Stimulated activated CD8-positive, alpha-beta memory T cell treated with anti-CD3 and anti-CD28 coated beads, Interleukin-7, amount 100 ng/mL, for 24 hours (primary cell): ENCODE data around the gene SLC35F3.
"Not testable (repeated sequence)": the region's sequence is repeated elsewhere in the genome, so short reads cannot be mapped to it uniquely, and the experiment has no call there.

Source experiments
- DNase-seq: peaks from one replicate; pipeline ENCODE4 v3.0.0-alpha.2; 2020; ENCODE audit warnings: low read depth

Gene SLC35F3

DNA sequence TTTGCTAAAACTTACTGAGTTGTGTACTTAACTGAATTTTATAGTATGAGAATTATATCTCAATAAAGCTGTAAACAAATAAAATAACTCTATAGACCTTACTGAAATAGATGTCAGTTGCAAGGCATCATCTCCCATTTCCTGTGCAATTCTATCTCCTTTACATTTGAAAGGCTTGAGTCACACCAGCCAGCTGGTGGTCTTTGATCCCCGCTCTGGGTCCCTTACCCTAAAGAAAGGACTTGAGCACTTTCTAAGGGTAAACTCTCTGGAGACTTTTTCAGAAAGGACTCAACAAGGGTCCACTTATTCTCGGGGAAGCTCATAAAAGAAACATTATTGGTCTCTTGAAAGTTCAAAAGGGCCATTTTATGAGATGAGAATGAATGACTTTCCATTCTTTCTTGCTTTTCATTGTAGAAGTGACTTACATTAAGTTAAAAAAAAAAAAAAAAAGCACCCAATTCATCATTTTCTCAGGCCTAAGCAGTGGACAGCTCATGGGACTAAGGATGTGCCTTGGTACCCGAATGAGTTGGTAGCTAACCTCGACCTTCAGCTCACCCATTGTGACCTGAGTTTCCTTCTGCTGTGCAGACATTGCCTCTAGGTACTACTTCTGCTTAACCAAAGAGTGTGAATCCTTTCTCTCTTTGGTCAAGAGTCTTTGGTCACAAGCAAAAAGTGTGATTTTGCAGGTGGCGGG lies 321.8 kb downstream of the SLC35F3 start:
- no peak for DNase-seq

DNA sequence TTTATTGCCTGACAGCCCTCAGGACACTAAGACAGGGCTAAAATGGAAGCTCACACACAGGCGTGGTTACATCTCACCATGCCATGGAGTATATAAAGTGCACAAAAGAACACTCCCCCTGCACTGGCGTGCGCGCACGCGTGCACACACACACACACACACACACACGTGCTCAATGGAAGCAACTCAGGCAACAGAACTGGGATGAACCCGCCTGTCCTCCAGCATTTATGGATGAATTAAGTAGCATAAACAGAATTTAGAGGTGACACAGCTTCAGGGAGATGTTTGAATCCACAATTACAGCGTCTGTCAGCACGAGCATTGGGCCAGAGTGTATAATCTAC lies 322.3 kb downstream of the SLC35F3 start:
- no peak for DNase-seq

DNA sequence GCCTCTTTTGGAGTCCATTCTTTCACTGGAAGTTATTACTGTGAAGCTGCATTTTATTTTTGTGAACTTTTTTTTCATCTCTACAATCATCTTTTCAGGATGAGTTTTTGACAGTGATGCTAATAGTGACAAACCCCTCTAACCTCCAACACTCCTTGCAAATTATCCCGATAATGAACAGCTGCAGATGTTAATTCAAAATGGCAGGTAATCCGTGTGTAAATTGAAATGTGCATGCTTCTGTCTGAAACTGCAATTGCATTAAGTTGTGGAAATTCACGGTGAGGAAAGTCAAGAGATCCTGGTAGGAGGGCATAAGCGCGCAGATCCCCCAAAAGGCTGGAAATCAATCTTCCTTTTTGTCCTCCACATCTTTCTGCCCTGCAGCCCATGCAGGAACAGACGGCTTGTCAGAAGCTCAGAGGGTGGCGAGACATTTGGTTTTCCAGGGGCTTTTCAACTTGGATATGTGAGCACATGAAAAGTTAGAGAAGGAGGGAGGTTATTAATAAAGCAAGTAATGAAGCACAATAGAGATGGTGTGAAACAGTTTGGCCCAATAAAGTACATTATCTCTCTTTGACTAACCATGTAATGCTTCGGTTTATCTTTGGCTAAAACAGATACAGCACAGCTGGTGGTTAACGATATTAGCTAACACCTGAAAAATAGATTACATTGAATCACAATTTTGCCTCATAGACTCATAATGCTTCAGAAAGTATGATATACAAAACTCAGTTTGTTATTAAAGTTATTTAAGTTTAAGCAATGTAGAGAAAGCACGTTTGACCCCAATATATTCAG lies 325.3 kb downstream of the SLC35F3 start:
- no peak for DNase-seq

DNA sequence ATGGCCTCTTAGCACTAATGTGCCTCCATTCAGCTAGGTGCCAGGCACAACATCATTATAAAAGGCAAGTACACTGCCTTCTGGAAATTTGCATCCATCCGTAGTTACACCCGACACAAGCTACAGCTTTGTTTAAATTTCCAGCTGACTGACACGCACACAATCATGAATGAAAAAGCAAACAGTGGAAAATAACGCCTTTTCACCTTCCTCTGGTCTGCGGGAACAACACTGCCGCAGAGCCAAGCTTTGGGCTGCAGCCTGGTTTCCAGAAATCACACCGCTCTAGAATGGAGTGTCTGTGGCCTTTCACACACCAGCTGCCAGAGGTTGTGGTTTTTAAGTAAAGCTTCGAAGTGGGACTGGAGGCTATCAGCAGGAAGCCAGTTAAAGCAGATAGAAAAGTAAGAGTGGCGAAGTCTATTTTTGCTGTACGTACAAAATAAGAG lies 326.0 kb downstream of the SLC35F3 start:
- DNase-seq = no peak

DNA sequence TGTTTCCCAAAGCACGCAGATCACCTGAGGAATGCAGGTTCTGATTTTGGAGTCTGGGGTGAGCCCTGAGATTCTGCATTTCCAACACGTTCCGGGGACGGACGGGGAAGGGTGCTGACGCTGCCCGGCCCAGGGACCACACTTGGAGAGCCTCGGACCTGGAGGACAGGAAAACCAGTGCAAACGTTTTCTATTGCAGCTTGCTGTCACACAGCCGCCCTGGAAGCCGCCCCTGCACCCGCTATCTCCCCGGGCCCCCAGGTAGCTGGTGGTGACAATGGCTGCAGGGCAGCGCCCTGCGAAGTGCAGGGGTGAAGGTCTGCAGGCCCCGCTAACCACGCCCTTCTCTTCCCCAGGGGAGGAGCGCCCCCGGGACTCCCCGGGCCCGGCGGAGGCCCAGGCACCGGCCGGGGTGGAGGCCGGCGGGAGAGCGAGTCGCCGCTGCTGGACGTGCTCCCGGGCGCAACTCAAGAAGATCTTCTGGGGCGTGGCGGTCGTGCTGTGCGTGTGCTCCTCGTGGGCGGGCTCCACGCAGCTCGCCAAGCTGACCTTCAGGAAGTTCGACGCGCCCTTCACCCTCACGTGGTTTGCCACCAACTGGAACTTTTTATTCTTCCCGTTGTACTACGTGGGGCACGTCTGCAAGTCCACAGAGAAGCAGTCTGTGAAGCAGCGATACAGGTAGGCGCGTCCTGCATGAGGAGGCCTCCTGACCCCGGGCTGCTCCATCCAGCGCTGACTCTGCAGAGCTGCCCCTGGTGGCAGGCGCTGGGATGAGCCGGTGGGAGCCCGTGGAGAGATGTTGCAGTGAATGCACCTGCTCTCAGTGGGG lies 326.8 kb downstream of the SLC35F3 start:
- DNase-seq = no peak

DNA sequence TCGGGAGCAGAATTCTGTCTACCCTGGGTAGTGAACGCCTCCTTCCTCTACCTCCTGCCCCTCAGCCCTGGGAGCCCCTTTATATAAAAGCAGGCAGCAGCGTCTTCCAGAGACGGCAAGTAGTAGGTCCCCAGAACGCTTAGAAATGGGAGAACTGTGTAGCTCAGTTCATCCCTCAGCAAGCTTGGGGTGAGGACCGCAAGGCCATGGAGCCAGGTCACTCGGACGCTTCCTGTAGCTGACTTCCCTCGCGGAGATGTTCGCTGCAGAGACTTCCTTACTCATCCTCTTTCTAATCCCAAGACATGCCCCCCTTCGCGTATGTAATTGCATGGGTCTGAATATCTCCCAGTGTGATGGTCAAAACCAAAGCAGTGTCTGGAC lies 327.4 kb downstream of the SLC35F3 start:
- DNase-seq = no peak

DNA sequence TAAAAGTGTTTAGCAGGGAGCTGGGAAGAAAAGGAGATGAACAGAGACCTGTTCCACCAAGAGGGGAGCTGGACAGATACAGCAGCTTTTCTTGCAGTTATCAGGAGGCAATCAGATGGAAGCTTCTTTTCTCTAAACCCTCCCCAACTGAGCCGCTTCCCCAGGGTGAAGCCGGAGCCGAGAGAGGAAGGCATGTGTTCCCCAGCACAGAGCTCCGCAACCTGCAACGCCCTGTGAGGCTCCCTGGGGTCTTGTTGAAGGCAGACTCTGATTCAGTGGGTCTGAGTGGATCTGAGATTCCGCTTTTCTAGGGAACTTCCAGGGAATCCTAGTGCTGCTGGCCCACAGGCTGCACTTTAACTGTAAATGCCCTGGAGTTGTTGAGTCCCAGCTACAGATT lies 329.7 kb downstream of the SLC35F3 start:
- no peak for DNase-seq

DNA sequence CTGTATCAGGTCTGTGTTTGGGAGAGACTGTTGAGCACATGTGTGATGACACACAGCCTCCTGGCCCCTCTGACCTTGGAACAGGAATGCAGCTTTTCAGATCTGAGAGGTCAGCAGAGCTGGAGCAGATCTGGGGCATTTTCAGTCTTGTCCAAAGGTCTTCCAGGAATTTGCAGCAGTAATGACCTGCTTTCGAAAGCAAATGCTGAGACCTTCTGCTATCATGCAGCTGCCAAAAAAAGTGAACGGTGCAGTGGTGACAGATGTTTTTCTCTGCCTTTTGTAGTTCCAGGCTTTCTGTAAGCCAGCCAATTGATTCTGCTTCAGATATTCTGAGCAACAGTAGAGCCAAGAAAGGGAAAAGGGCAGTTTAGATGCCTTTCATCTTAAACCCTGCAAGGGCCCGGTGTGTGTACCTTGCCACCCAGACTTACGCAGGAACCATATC lies 331.0 kb downstream of the SLC35F3 start:
- no peak for DNase-seq

DNA sequence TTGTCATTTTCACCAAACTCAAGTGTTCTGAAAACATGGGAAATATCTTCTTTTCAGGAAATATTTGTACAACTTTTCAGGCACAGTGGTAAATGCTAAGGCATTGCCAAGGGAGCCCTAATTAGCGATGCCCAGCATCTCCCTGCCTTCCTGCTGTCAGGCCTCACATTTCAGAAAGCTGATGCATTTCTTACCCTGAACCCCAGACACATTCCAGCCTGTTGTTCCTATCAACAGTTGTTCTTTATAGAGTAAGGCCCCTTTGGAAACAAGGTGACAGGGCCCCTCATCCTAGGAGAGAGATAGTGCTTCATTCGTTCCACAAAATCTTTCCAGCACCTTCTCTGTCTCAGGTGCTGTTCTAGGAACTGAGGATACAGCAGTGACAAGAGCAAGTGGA lies 332.9 kb downstream of the SLC35F3 start:
- DNase-seq = no peak

DNA sequence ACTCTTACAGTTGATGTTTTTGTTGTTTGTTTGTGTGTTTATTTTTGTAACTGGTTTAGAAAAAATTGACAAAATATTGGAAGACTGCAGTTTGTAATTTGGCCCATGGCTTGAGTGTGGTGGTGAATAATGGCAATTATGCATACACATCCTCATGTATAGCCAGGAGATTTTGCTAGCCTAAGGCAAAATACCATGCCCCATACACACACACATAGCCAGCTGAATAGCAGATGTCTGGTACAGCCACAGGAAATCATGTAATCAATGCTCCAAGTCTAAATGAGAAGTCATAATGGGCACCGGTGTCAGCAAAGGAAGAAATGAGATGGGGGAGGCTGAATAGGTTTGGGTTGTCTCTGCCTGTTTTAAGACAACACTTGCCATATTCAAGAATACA lies 333.6 kb downstream of the SLC35F3 start:
- DNase-seq = no peak

DNA sequence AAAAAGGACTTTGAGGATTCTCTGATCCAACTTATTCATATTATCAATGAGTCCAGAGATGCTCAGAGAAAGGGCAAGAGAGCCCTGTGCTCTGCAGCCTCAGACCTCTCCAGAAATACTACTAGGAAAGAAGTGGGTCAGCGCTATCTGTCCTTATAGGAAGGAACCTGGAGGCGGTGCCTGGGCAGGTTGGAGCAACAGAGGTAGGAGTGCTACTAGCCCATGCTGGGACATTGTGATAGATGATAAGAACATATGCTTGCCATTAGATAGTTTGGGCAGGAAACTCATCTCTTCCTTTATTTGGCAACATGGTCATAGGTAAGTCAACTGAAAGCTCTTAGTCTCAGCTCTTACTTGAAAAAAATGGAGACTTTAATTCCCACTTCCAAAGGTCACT lies 335.0 kb downstream of the SLC35F3 start:
- DNase-seq = no peak

DNA sequence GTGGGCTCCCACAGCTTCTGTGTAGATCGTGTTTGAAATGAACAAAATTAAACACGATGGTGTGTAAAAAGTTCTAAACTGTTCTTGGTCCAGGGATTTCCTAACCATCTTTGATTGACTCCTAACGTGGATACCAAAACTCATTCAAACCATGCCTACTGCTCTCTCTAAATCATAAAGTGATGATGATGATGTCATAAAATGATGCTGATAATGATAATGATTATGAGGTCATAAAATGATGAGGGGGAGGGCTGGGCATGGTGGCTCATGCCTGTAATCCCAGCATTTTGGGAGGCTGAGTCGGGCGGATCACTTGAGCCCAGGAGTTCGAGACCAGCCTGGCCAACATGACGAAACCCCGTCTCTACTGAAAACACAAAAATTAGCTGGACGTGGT lies 335.5 kb downstream of the SLC35F3 start:
- DNase-seq = no peak

DNA sequence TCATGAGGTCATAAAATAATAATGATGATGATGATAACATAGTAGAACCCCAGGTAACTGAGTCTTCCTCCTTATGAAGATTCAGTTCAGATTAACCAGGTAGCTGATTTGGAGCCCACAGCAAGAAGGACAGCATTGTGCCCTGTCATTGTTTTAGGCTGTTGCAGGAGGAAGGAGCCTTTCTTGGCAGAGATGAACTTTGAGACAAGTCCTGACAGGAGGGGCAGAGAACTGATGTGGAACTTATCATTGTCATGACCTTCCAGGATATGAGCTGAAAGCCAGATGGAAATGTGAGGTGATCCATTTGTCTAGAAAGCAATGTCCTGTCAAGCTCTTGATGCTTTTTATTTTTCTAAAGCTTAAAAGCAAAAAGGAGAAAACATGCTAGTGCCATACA lies 336.2 kb downstream of the SLC35F3 start:
- DNase-seq = no peak

DNA sequence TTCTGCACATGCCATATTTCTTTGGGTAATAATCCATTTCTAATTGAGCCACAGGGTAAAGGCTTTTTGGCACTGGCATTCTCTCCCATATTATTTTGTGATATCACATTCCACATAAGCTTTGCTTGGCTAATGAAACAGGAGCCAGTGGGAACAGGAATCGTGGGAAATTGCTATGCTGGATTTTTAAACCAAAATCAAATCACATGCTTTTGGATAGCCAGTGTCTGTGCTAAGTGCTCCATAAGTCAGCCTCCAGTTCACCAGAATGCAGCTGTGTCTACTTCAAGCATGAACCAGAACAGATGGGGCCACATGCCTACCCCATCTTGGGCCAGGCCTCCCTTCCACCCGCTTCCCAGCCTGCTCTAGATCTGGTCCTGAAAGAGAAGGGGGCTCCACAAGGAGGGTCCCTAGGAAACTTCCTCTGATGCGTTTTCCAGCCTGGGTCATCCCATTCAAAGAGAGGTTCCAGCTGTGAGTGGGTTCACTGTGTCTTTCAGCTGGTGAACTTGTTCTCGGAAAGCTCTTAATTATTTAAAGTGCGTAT lies 337.5 kb downstream of the SLC35F3 start:
- DNase-seq = no peak

DNA sequence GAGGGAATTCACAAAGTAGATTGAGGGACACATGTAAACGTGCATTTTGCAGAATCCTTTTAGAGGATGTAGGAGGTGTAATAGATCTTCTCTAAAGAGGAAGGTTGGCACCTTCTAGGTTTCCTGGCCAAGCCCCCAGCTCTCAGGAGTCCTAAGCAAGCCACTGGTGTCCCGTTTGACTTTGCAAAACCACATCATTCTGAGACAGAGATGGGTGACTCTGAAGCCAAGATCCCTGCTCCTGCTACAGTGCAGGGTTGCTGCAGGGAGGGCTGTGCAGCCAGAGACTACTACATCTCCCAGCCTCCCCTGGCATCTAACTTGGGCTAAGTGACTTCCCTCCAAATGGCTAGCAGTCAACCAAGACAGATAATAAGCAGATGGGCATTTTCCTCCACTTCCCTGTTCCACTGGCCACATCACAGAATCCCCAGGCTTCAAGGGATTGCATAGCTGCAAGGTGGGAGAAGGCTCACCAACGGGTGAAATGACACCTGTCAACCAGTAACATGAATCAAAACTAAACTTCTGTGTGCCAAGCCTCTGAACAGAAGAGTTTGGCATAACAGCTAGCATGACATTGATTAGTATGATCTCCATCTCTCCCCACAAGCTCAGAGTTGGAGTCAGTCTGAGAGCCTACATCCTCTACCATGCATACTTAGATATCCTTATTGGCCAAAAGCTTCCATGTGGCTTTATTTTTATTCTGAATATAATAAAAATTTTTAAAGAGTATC lies 339.2 kb downstream of the SLC35F3 start:
- no peak for DNase-seq

DNA sequence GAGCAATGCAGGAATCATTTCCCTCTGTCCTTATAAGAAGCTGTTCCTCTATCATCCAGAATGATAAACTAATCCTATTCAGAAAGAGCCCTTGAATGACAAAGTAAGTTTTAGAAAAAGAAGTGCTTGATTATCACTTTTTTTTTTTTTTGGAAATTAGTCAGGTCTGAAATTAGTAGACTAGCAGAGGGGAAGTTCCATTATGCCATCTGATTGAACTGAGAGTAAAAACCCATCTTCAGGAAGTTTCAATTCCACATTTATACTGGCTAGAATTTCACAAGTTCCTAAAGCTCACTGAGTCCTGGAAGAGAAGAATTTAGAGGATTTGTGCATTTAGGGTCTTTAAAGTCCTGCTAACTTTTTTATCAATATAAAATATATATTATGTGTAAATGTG lies 340.0 kb downstream of the SLC35F3 start:
- no peak for DNase-seq

DNA sequence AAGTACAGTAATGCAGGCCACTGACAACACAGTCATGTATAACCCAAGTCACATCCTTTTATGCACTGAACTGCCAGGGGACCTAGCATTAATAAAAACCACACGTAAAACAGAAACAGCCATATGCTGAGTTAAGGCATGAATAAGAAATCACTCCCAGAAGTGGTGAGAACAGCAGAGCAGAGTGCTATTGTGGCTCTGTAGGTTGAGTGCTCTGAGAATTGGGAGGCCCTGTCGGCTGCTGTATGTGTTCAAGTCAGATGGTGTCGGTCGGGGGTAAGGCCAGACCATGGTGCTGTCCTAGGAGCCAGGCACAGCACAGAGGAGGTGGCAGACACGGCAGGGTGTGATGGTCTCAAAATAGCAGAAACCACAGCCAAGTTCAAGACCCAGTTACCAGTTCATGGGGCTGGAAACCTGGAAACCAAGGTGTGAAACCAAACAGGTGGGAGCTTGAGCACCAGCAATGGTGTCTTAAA lies 342.2 kb downstream of the SLC35F3 start:
- DNase-seq = no peak

DNA sequence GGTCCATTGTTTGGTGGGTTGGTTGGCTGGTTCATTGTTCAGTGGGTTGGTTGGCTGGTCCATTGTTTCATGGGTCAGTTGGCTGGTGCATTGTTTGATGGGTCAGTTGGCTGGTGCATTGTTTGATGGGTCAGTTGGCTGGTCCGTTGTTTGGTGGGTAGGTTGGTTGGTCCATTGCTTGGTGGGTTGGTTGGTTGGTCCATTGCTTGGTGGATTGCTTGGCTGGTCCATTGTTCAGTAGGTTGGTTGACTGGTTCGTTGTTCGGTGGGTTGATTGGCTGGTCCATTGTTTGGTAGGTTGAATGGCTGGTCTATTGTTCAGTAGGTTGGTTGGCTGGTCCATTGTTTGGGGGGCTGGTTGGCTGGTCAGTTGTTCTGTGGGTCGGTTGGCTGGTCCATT lies 343.3 kb downstream of the SLC35F3 start:
- not testable (repeated sequence) for DNase-seq

DNA sequence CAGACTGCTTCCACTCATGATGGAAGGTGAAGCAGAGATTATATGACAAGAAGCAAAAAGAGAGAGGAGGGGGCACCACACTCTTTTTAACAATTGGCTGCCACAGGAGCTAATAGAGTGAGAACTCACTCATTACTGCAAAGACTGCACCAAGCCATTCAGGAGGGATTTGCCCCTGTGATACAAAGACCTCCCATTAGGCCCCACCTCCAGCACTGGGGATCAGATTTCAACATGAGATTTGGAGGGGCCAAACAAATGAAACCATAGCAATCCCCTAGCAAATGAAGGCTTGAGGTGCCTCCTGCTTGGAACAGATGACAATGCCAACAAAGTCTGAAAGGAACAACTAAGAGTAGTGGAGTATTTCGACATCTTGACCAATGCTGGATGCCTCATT lies 346.3 kb downstream of the SLC35F3 start:
- DNase-seq = no peak

DNA sequence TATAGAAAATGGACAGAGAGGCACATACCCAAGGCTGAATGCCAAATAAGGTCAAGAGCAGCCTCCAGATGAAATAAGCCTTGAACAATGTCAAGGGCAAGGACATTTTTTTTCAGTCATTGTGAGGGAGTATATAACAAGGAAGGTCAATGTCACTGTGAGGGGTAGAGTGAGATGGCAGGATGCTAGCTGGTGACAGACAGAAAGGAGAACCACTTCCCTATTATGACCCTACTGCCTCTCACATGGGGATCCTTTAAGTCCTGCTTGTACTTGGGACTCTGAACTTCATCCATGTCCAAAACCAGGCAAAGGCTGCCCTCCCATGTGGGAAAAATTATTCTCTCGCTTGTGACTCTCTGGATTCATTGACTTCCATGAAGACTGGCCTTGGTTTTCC lies 349.3 kb downstream of the SLC35F3 start:
- DNase-seq = no peak

DNA sequence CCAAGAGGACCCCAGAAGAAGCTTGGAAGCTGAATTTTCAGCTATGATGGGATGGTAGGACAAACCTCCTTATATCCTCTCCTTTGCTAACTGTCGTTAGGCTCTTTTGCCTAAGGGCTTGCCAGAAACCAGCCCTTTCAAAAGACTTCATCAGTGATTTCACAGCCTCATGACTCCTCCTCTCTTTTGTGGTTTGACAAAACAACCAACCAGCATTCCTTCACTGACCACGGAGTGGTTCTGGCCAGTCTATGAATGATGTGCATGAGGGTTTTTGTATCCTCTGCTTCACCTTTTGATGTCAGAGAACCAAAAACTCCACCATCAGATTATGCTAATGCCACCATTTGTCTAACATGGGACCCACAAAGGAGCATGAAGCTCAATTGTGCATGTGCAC lies 351.9 kb downstream of the SLC35F3 start:
- DNase-seq = no peak

DNA sequence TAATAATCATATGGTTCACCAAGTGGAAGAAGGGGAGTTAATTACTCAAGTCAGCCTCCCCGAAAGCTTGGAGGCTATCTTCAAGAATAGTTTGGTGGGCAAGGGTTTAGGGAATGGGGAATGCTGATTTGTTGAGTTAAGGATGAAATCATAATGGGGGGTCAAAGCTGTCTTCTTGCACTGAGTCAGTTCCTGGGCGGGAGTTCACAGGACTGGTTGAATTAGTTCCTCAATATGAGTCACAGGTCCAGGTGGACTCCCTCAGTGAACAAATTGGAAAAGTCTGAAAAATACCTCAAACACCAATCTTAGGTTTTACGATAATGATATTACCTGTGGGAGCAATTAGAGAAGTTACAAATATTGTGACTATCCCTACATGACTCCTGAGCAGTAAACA lies 353.6 kb downstream of the SLC35F3 start:
- no peak for DNase-seq
